ENCODE results near the gene MOB3A. TPM values are rescaled to one million over a fixed set of nuclear protein-coding genes. Genes with fewer than 3 reads are reported as not detected.

The MOB3A gene
- total and polyA plus RNA-seq, 2 of the 13 experiments (the other 11 are each of a cell fraction or from before 2014, with no cell fraction given), result 3.5 to 17.8 TPM

GRCh38 chr19:2064395-2064787 lies 31.7 kb downstream of the MOB3A start:
- intact Hi-C loops (cut with micrococcal nuclease; ENCODE audit: unreplicated experiment), result no loop called here
- peak overlapping the region; percentile 4 for H3K27ac ChIP-seq (ENCODE audit: extremely low read length, insufficient read depth, low read length)
- POLR2A ChIA-PET, result interaction anchor here (1.0 to 1.6 kb wide), 5 partner anchors 8 to 167 kb away, joined by 3 to 6 read pairs (median 4); no protein-coding TSS in a partner anchor

More at GRCh38 chr19:2064395-2064787, 31.7 kb downstream of the MOB3A start:
- Histone ChIP-seq H3K79me2 (ENCODE audit: insufficient read depth, low read length) (no peaks in the 10 kb centered on the region), H3K4me1 (ENCODE audit: insufficient read depth, low read length) (peaks cover 70% of the 10 kb centered on the region), H3K9ac (ENCODE audit: insufficient read depth, low read depth, low read length) (peak overlapping the region; percentile 58), H3K9me3 (ENCODE audit: low read length) (no peaks in the 10 kb centered on the region), H3K4me2 (ENCODE audit: low read depth, low read length) (peak overlapping the region; percentile 94), H2AFZ (ENCODE audit: low read length) (no peak overlapping the region), H4K20me1 (ENCODE audit: insufficient read depth, low read length) (no peaks in the 10 kb centered on the region), H3K27me3 (ENCODE audit: control insufficient read depth in 1 of 2, insufficient read depth in 2 of 2, low read length in 2 of 2) (no peaks in the 10 kb centered on the region; a peak in 1 of 5 replicates), H3K36me3 (replicated peaks in 1 of 2; ENCODE audit: control insufficient read depth in 1 of 2, insufficient read depth in 2 of 2, low read length in 2 of 2) (no peaks in the 10 kb centered on the region), H3K4me3 (replicated peaks in 1 of 3; ENCODE audit: insufficient read depth in 1 of 3, low read depth in 2 of 3, low read length in 3 of 3) (peak overlapping the region; percentile 13 to 72 (median 59); a peak in 5 of 6 replicates)
- in situ Hi-C loops (cut with HindIII; ENCODE audit: extremely low pct_ligation_motif_present, low pct_unique_long_range_greater_than_20kb), result loop anchor here (5.0 to 10.0 kb wide), 2 partner anchors 42 to 130 kb away; no protein-coding TSS in a partner anchor
- no peak for DNase-seq (ENCODE audit: low spot score)
- BruUV-seq (replicated peaks), result no TSS peak
- 11% methylated on average over 6 of the region's 13 CpGs for WGBS (ENCODE audit: low lambda C conversion rate)
- no peak for ATAC-seq
- FAIRE-seq, result no peak
- TF ChIP-seq ATF7-NPFF (CRISPR knock-in tag; IDR thresholded peaks at IDR 0.05; ENCODE audit: low read depth) (no peak), YY1 (IDR thresholded peaks at IDR 0.05; ENCODE audit: insufficient read depth, insufficient replicate concordance, low read depth, low read length) (peak; percentile 9), GMEB1 (CRISPR knock-in tag; IDR thresholded peaks at IDR 0.05; ENCODE audit: borderline replicate concordance) (0 out of 2 replicates have a peak, but pooled peaks have one; percentile 7), SALL2 (CRISPR knock-in tag; IDR thresholded peaks at IDR 0.05) (0 out of 2 replicates have a peak, but pooled peaks have one; percentile 22), ZNF710 (CRISPR knock-in tag; IDR thresholded peaks at IDR 0.05; ENCODE audit: borderline replicate concordance) (0 out of 2 replicates have a peak, but pooled peaks have one; percentile 38), ZNF296 (CRISPR knock-in tag; conservative IDR thresholded peaks at IDR 0.05) (no peak), ZNF274 (CRISPR knock-in tag; IDR thresholded peaks at IDR 0.05) (0 out of 2 replicates have a peak, but pooled peaks have one; percentile 1), NONO (IDR thresholded peaks at IDR 0.05) (no peak), NONO (CRISPR knock-in tag; conservative IDR thresholded peaks at IDR 0.05) (no peak), ZBTB37 (CRISPR knock-in tag; IDR thresholded peaks at IDR 0.05) (no peak), ZNF263 (CRISPR knock-in tag; IDR thresholded peaks at IDR 0.05) (peak; percentile 25; the same call in 1 of the 2 replicates), HNRNPL (IDR thresholded peaks at IDR 0.05; ENCODE audit: low read depth, low read length) (0 out of 2 replicates have a peak, but pooled peaks have one; percentile 7), BORCS8-MEF2B (CRISPR knock-in tag; IDR thresholded peaks at IDR 0.05) (no peak), GATAD1 (CRISPR knock-in tag; IDR thresholded peaks at IDR 0.05) (no peak), MAX (IDR thresholded peaks at IDR 0.05) (0 out of 2 replicates have a peak, but pooled peaks have one; percentile 1), SP4 (CRISPR knock-in tag; IDR thresholded peaks at IDR 0.05) (0 out of 2 replicates have a peak, but pooled peaks have one; percentile 50), SRSF9 (IDR thresholded peaks at IDR 0.05; ENCODE audit: borderline replicate concordance, insufficient read depth, low read depth, low read length, poor library complexity, severe bottlenecking) (no peak), ZNF768 (CRISPR knock-in tag; IDR thresholded peaks at IDR 0.05) (0 out of 2 replicates have a peak, but pooled peaks have one; percentile 10)
- CTCF ChIA-PET (ENCODE audit: low intra/inter-chr PET ratio, low total read pairs), result interaction anchor here (1.3 kb wide), 1 partner anchor 45 kb away, joined by 5 read pairs; no protein-coding TSS in a partner anchor

Measured in HepG2 (cell line).